OCI-LY7 (cell line): ENCODE data around the gene COL9A3.

ENCODE experiments used
- CTCF ChIP-seq: fragments of 200-600 bp; sonication (generic); conservative IDR thresholded peaks from 2 replicates; pipeline ENCODE4 v1.5.1; 2014; ENCODE audit warnings: mild to moderate bottlenecking, antibody characterized with exemption, low read length, moderate library complexity, mixed read lengths
- EZH2phosphoT487 ChIP-seq: fragments of 200-600 bp; sonication (generic); IDR thresholded peaks from 2 replicates; pipeline ENCODE4 v1.6.1; 2018; ENCODE audit warnings: low read depth, borderline replicate concordance, mild to moderate bottlenecking, mixed run types, antibody characterized with exemption, low read length, moderate library complexity, mixed read lengths

GRCh38 chr20:62788607-62789006 lies 28.2 kb upstream of the COL9A3 start:
- TF ChIP-seq CTCF (no peak), EZH2phosphoT487 (no peak)
